Measurements from ENCODE around the gene TMC3.

Gene TMC3

GRCh38 chr15:81317642-81318017 is 56.4 kb downstream of the TMC3 start:
- DNase-seq = no peak

GRCh38 chr15:81316267-81316666 is 57.7 kb downstream of the TMC3 start:
- DNase-seq = no peak

GRCh38 chr15:81315452-81316175 is 58.4 kb downstream of the TMC3 start:
- no peak for DNase-seq

- no peak for DNase-seq
Observed at GRCh38 chr15:81314378-81314777, 59.6 kb downstream of the TMC3 start.

GRCh38 chr15:81313686-81314085 is 60.3 kb downstream of the TMC3 start:
- DNase-seq = no peak

- DNase-seq = no peak
Observed at GRCh38 chr15:81312790-81313543, 61.0 kb downstream of the TMC3 start.

- DNase-seq = no peak
Observed at GRCh38 chr15:81311752-81312464, 62.1 kb downstream of the TMC3 start.

- DNase-seq = no peak
Observed at GRCh38 chr15:81310480-81310879, 63.5 kb downstream of the TMC3 start.

- DNase-seq = no peak
Observed at GRCh38 chr15:81309647-81310450, 64.2 kb downstream of the TMC3 start.

- no peak for DNase-seq
Observed at GRCh38 chr15:81308260-81308659, 65.8 kb downstream of the TMC3 start.

GRCh38 chr15:81304226-81304625 is 69.8 kb downstream of the TMC3 start:
- DNase-seq = no peak

- DNase-seq = no peak
Observed at GRCh38 chr15:81303244-81304225, 70.5 kb downstream of the TMC3 start.

GRCh38 chr15:81302701-81303109 is 71.3 kb downstream of the TMC3 start:
- no peak for DNase-seq

GRCh38 chr15:81301815-81302399 is 72.1 kb downstream of the TMC3 start:
- no peak for DNase-seq

GRCh38 chr15:81301385-81301784 is 72.6 kb downstream of the TMC3 start:
- DNase-seq = no peak

- no peak for DNase-seq
Observed at GRCh38 chr15:81299630-81300273, 74.3 kb downstream of the TMC3 start.

GRCh38 chr15:81299156-81299555 is 74.9 kb downstream of the TMC3 start:
- no peak for DNase-seq

- no peak for DNase-seq
Observed at GRCh38 chr15:81298611-81299010, 75.4 kb downstream of the TMC3 start.

- peak in 1 of 2 experiments; percentile 19 for DNase-seq
Observed at GRCh38 chr15:81297603-81298575, 76.1 kb downstream of the TMC3 start.

All from activated CD4-positive, alpha-beta T cell treated with anti-CD3 and anti-CD28 coated beads, Interleukin-2, amount 50 U/mL, for 4 hours (primary cell).